Endothelial cell of umbilical vein (primary cell): ENCODE data around the gene ZDHHC22. TPM values are rescaled to one million over a fixed set of nuclear protein-coding genes. Genes with fewer than 3 reads are reported as not detected.

Experiments
- BruUV-seq: library from RNA; stranded (reverse); fragments of 400-500 nt; replicated peaks from 2 replicates; lab custom pipeline; 2021; lab: Mats Ljungman, UMichigan
- CTCF ChIA-PET: fragments of 300-600, 350-600 bp; sonication (Branson Sonifier 250); formaldehyde crosslinking; loops from one replicate; lab custom pipeline; 2021; ENCODE audit warnings: antibody characterized with exemption, inconsistent platforms; lab: Charles Lee
- POLR2A ChIA-PET: fragments of 300-600, 350-600 bp; sonication (Branson Sonifier 250); formaldehyde crosslinking; loops from one replicate; lab custom pipeline; 2021; ENCODE audit warnings: antibody characterized with exemption, inconsistent platforms; lab: Charles Lee
- DNase-seq: peaks from one replicate; pipeline ENCODE4 v3.0.0-alpha.2; 2011; ENCODE audit warnings: low read depth, low spot score
- FAIRE-seq: peaks from 2 replicates; lab custom pipeline; 2011; peaks lifted over from hg19 to GRCh38; lab: Jason Lieb, UNC
- H2AFZ ChIP-seq: 2 replicates; pipeline ENCODE4 v1.6.0; 2012; ENCODE audit warnings: low read depth, low read length, control low read depth, inconsistent platforms
- H3K27ac ChIP-seq: 2 replicates; pipeline ENCODE4 v1.5.1; 2011; ENCODE audit warnings: low read depth, mild to moderate bottlenecking, control low read depth, low read length, moderate library complexity; ENCODE audit not compliant: insufficient read depth
- H3K27me3 ChIP-seq, 2 experiments: 2 replicates each; pipeline versions ENCODE4 v1.6.0 to v1.6.1; 2011; ENCODE audit warnings: low read length in 2 of 2, mixed read lengths in 1 of 2; ENCODE audit not compliant: control insufficient read depth in 2 of 2, insufficient read depth in 2 of 2
- H3K36me3 ChIP-seq, 2 experiments: 2 replicates in 1 of 2; 3 replicates in 1 of 2; pipeline ENCODE4 v1.5.1; 2011; ENCODE audit warnings: low read length in 2 of 2, mild to moderate bottlenecking in 1 of 2, moderate library complexity in 1 of 2; ENCODE audit not compliant: control insufficient read depth in 2 of 2, insufficient read depth in 2 of 2; ENCODE audit errors: extremely low read depth in 1 of 2
- H3K4me1 ChIP-seq: 3 replicates; pipeline ENCODE4 v1.5.1; 2011; ENCODE audit warnings: mild to moderate bottlenecking, low read length; ENCODE audit not compliant: control insufficient read depth, insufficient read depth; ENCODE audit errors: extremely low read depth
- H3K4me2 ChIP-seq: 2 replicates; pipeline ENCODE4 v1.6.1; 2011; ENCODE audit warnings: low read length, control low read depth, mixed read lengths; ENCODE audit not compliant: insufficient read depth
- H3K4me3 ChIP-seq, 3 experiments: fragments of 200-600 bp in 1 of 3; sonication (generic), shearing (Covaris generic) in 1 of 3; replicated peaks in 1 of 3; 2 replicates each; pipeline ENCODE4 v1.5.1; 2011 to 2016; ENCODE audit warnings: control low read depth in 3 of 3, low read length in 3 of 3, mild to moderate bottlenecking in 2 of 3, inconsistent platforms in 1 of 3, low read depth in 1 of 3, moderate library complexity in 1 of 3; ENCODE audit not compliant: insufficient read depth in 1 of 3
- H3K79me2 ChIP-seq: 2 replicates; pipeline ENCODE4 v1.6.0; 2012; ENCODE audit warnings: low read length, inconsistent platforms; ENCODE audit not compliant: control insufficient read depth, insufficient read depth
- H3K9ac ChIP-seq: replicated peaks from 2 replicates; pipeline ENCODE3; 2011; ENCODE audit warnings: low read length, control low read depth; ENCODE audit not compliant: insufficient read depth; ENCODE audit errors: extremely low read depth
- H3K9me1 ChIP-seq: replicated peaks from 3 replicates; pipeline ENCODE4 v1.6.0; 2011; ENCODE audit warnings: mild to moderate bottlenecking, low read length; ENCODE audit not compliant: control insufficient read depth, insufficient read depth; ENCODE audit errors: extremely low read depth
- H3K9me3 ChIP-seq: replicated peaks from 2 replicates; pipeline ENCODE4 v1.5.1; 2012; ENCODE audit warnings: low read length, inconsistent platforms; ENCODE audit not compliant: control insufficient read depth, insufficient read depth
- H4K20me1 ChIP-seq: replicated peaks from 2 replicates; pipeline ENCODE3; 2011; ENCODE audit warnings: mild to moderate bottlenecking, low read length; ENCODE audit not compliant: control insufficient read depth, insufficient read depth; ENCODE audit errors: extremely low read depth
- EZH2 ChIP-seq: IDR thresholded peaks from 2 replicates; pipeline ENCODE4 v1.6.1; 2012; ENCODE audit warnings: borderline replicate concordance, low read depth, mild to moderate bottlenecking, moderate library complexity, low read length, inconsistent platforms; ENCODE audit not compliant: severe bottlenecking
- FOS ChIP-seq: IDR thresholded peaks from 2 replicates; pipeline ENCODE4 v1.6.1; 2011; ENCODE audit warnings: mild to moderate bottlenecking, low read length, moderate library complexity, borderline replicate concordance; ENCODE audit not compliant: insufficient read depth
- GATA2 ChIP-seq: IDR thresholded peaks from 2 replicates; pipeline ENCODE4 v1.7.0; 2011; ENCODE audit warnings: low read depth, mild to moderate bottlenecking, moderate library complexity, mixed read lengths, low read length; ENCODE audit not compliant: insufficient read length, insufficient read depth
- POLR2A ChIP-seq: IDR thresholded peaks from 2 replicates; pipeline ENCODE4 v1.6.1; 2012; ENCODE audit warnings: low read depth, mild to moderate bottlenecking, control low read depth, low read length
- POLR2AphosphoS5 ChIP-seq: IDR thresholded peaks from 2 replicates; pipeline ENCODE4 v1.6.1; 2012; ENCODE audit warnings: low read depth, mild to moderate bottlenecking, control low read depth, low read length, moderate library complexity; ENCODE audit not compliant: insufficient read depth
- dilution Hi-C: fragments of 300-500 bp; cut with MboI; formaldehyde crosslinking; loops from one replicate; pipeline ENCODE4 v1.15.0; 2019; ENCODE audit warnings: low sequenced_read_pairs; ENCODE audit not compliant: extremely low pct_ligation_motif_present
- intact Hi-C: fragments of 100-400 bp; cut with micrococcal nuclease; formaldehyde crosslinking; loops from one replicate; pipeline ENCODE4 v1.10.0; 2022
- polyA plus RNA-seq, 4 experiments: library from polyadenylated mRNA; depleted of rRNA in 3 of 4; stranded (reverse) in 3 of 4; unstranded in 1 of 4; fragments of >200 nt; gene quantifications; 2 replicates each; pipeline versions ENCODE4 v1.2.1 to v1.2.3, GENCODE V29; 2011 to 2012; ENCODE audit warnings: missing spikeins in 1 of 4
- total RNA-seq: library from RNA; stranded (reverse); gene quantifications from 2 replicates; pipeline ENCODE4 v1.2.3, GENCODE V29; 2021
- TF ChIP-seq, protein P1 (sequence below): IDR thresholded peaks from 2 replicates; pipeline ENCODE4 v1.6.1; 2011; ENCODE audit not compliant: insufficient read depth, insufficient read length

ZDHHC22 gene
- total and polyA plus RNA-seq, 2 donors (not counting 3 experiments of a cell fraction or from before 2014, with no cell fraction given) = 0.03 to 0.24 TPM

GRCh38 chr14:77082356-77082755 lies 59.2 kb downstream of the ZDHHC22 start:
- Histone ChIP-seq H3K36me3 (no peaks in the 10 kb centered on the region), H3K9me3 (no peaks in the 10 kb centered on the region), H3K27ac (no peak overlapping the region), H2AFZ (no peak overlapping the region), H4K20me1 (no peaks in the 10 kb centered on the region), H3K4me1 (no peaks in the 10 kb centered on the region), H3K79me2 (no peaks in the 10 kb centered on the region), H3K9me1 (no peaks in the 10 kb centered on the region), H3K9ac (no peak overlapping the region), H3K27me3 (peaks cover 9 to 10% of the 10 kb centered on the region in 2 experiments), H3K4me2 (no peak overlapping the region), H3K4me3 (no peak overlapping the region)
- TF ChIP-seq FOS = no peak
- TF ChIP-seq, protein P1, sequence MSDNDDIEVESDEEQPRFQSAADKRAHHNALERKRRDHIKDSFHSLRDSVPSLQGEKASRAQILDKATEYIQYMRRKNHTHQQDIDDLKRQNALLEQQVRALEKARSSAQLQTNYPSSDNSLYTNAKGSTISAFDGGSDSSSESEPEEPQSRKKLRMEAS = no peak
- no peak for TF ChIP-seq EZH2
- no peak for TF ChIP-seq POLR2A
- no peak for TF ChIP-seq POLR2AphosphoS5
- TF ChIP-seq GATA2 = no peak
- no TSS peak for BruUV-seq
- dilution Hi-C loops = loop anchor here (25.0 kb wide), 1 partner anchor 195 kb away; no protein-coding TSS in a partner anchor
- DNase-seq = no peak
- FAIRE-seq = no peak
- ChIA-PET CTCF (interaction anchor here (0.7 to 3.8 kb wide), 7 partner anchors 9 to 210 kb away, joined by 3 to 15 read pairs (median 4); no protein-coding TSS in a partner anchor), POLR2A (no interaction called here)
- intact Hi-C loops = no loop called here

Other genes starting within 250 kb of the ZDHHC22 start
- 23.1 and 23.3 TPM in 2 replicates for gene IRF2BPL, start 113.1 kb downstream of the ZDHHC22 start, total RNA-seq
- gene IRF2BPL, start 113.1 kb downstream of the ZDHHC22 start, polyA plus RNA-seq = 9.3 and 11.8 TPM in 2 replicates
- 17.4 and 17.7 TPM in 2 replicates for gene CIPC, start 43.5 kb downstream of the ZDHHC22 start, total RNA-seq
- gene CIPC, start 43.5 kb downstream of the ZDHHC22 start, polyA plus RNA-seq = 7.6 and 8.8 TPM in 2 replicates
- not detected in 2 replicates for gene TMEM63C, start 40.0 kb upstream of the ZDHHC22 start, total RNA-seq
- gene TMEM63C, start 40.0 kb upstream of the ZDHHC22 start, polyA plus RNA-seq = not detected in 2 replicates
- gene NGB, start 129.4 kb upstream of the ZDHHC22 start, total RNA-seq = not detected in 2 replicates
- not detected in 2 replicates for gene NGB, start 129.4 kb upstream of the ZDHHC22 start, polyA plus RNA-seq
- gene POMT2, start 179.1 kb upstream of the ZDHHC22 start, total RNA-seq = 43.2 and 48.2 TPM in 2 replicates
- gene POMT2, start 179.1 kb upstream of the ZDHHC22 start, polyA plus RNA-seq = 19.5 and 22.4 TPM in 2 replicates
- gene GSTZ1, start 179.2 kb upstream of the ZDHHC22 start, total RNA-seq = 16.7 and 20.4 TPM in 2 replicates
- 19.2 and 20.5 TPM in 2 replicates for gene GSTZ1, start 179.2 kb upstream of the ZDHHC22 start, polyA plus RNA-seq
- 12.6 and 13.5 TPM in 2 replicates for gene TMED8, start 235.3 kb upstream of the ZDHHC22 start, total RNA-seq
- gene TMED8, start 235.3 kb upstream of the ZDHHC22 start, polyA plus RNA-seq = 4.4 and 5.2 TPM in 2 replicates
- 0.65 and 1.1 TPM in 2 replicates for gene SAMD15, start 235.6 kb upstream of the ZDHHC22 start, total RNA-seq
- gene SAMD15, start 235.6 kb upstream of the ZDHHC22 start, polyA plus RNA-seq = 0.10 and 0.51 TPM in 2 replicates